ENCODE measurements around the gene CCDC174.
"Not testable (repeated sequence)": the region's sequence is repeated elsewhere in the genome, so short reads cannot be mapped to it uniquely, and the experiment has no call there.

The CCDC174 gene

GRCh38 chr3:14651440-14652251, at the start of gene CCDC174:
Gene CCDC174, plus strand, starts transcription at chr3:14651762. Its CDS starts 75 bp downstream, at chr3:14651837.
- DNase-seq, result peak; percentile 98 to 99

- no peak for DNase-seq
Observed at GRCh38 chr3:14602006-14602803, 49.4 kb upstream of the CCDC174 start.

- no peak for DNase-seq
Observed at GRCh38 chr3:14602804-14603644, 48.5 kb upstream of the CCDC174 start.

GRCh38 chr3:14605067-14605466, 46.5 kb upstream of the CCDC174 start:
- no peak for DNase-seq

- DNase-seq, result no peak
Observed at GRCh38 chr3:14605744-14606143, 45.8 kb upstream of the CCDC174 start.

GRCh38 chr3:14606669-14607339, 44.8 kb upstream of the CCDC174 start:
- no peak for DNase-seq

- no peak for DNase-seq
Observed at GRCh38 chr3:14608298-14608697, 43.3 kb upstream of the CCDC174 start.

GRCh38 chr3:14609058-14609457, 42.5 kb upstream of the CCDC174 start:
- DNase-seq, result not testable (repeated sequence)

GRCh38 chr3:14609506-14609905, 42.1 kb upstream of the CCDC174 start:
- no peak for DNase-seq

GRCh38 chr3:14609941-14610340, 41.6 kb upstream of the CCDC174 start:
- no peak for DNase-seq

- no peak for DNase-seq
Observed at GRCh38 chr3:14614189-14614588, 37.4 kb upstream of the CCDC174 start.

GRCh38 chr3:14614862-14615261, 36.7 kb upstream of the CCDC174 start:
- DNase-seq, result no peak

GRCh38 chr3:14616606-14617507, 34.7 kb upstream of the CCDC174 start:
- DNase-seq, result no peak

- DNase-seq, result no peak
Observed at GRCh38 chr3:14617508-14618023, 34.0 kb upstream of the CCDC174 start.

- DNase-seq, result no peak
Observed at GRCh38 chr3:14619605-14620004, 32.0 kb upstream of the CCDC174 start.

GRCh38 chr3:14620512-14620911, 31.1 kb upstream of the CCDC174 start:
- no peak for DNase-seq

GRCh38 chr3:14621093-14621492, 30.5 kb upstream of the CCDC174 start:
- DNase-seq, result no peak

- DNase-seq, result no peak
Observed at GRCh38 chr3:14622368-14622767, 29.2 kb upstream of the CCDC174 start.

- no peak for DNase-seq
Observed at GRCh38 chr3:14623569-14624051, 28.0 kb upstream of the CCDC174 start.

GRCh38 chr3:14624498-14624897, 27.1 kb upstream of the CCDC174 start:
- DNase-seq, result no peak

- no peak for DNase-seq
Observed at GRCh38 chr3:14625443-14625842, 26.1 kb upstream of the CCDC174 start.
